Stimulated activated CD8-positive, alpha-beta memory T cell treated with anti-CD3 and anti-CD28 coated beads, Interleukin-7, amount 100 ng/mL, for 4 hours (primary cell): ENCODE data around the gene IPCEF1.
"Not testable (repeated sequence)": the region's sequence is repeated elsewhere in the genome, so short reads cannot be mapped to it uniquely, and the experiment has no call there.

Source experiments
- DNase-seq, 2 donors: peaks; one replicate each; pipeline ENCODE4 v3.0.0-alpha.2; 2020; ENCODE audit warnings: low read depth in 2 of 2

IPCEF1 gene

DNA sequence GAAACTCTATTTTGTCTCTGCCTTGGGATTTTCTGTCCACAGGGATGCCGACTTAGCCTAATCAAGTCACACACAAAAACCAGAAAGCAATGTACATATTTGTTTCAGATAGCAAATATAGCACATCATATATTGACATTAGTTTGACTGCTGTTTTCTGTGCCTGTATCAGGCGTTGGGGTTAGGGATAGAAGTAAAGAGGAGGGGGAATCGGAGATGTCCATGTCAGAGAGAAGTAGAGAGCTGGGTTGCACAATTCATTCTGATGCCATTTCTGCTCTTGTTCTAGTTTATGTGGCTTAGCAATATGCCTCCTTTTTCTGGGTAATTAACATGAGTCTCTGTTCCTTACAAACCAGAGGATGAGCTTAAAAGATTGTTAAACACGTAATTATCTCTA, 14.7 kb upstream of the IPCEF1 start:
- no peak for DNase-seq

DNA sequence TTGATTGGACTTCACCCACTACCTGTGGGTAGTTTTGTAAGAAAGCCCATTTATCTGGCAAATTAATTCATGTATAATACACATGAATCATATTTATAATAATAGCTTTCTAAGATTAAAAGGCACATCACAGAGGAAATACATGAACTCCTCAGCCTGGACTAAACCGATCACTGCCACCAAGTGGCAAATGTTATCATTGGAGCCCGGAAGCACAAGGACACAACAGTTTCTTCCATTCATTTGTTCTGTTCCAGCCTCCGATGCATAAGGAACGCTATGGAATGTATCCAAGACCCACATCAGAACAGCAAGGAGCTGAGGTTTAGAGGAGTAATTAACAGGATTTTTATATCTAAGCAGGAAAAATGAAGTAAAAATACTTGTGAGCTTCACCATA, 13.9 kb upstream of the IPCEF1 start:
- DNase-seq, result no peak

GRCh38 chr6:154367839-154368695, 11.5 kb upstream of the IPCEF1 start:
- no peak for DNase-seq

DNA sequence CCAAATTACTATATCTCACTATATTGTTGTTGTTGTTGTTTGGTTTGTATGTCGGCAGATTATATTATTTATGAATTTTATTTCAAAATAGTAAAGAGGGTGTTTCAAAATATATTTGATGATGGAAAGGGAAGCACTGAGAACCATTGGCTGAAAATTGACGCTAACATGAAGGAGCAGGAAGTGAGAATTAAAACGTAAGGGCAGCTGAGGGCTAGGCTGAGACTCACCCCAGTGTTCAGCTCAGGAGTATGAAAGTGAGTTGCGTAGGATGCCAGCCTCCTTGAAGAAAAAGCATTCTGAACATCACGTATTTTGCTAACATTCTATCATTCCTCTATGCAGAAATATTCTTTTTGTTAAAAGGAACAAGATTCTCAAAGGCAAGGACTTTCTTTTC, 10.7 kb upstream of the IPCEF1 start:
- DNase-seq, result no peak

GRCh38 chr6:154363821-154364220, 7.2 kb upstream of the IPCEF1 start:
- DNase-seq, result no peak

GRCh38 chr6:154361476-154361875, 4.9 kb upstream of the IPCEF1 start:
- DNase-seq, result no peak

DNA sequence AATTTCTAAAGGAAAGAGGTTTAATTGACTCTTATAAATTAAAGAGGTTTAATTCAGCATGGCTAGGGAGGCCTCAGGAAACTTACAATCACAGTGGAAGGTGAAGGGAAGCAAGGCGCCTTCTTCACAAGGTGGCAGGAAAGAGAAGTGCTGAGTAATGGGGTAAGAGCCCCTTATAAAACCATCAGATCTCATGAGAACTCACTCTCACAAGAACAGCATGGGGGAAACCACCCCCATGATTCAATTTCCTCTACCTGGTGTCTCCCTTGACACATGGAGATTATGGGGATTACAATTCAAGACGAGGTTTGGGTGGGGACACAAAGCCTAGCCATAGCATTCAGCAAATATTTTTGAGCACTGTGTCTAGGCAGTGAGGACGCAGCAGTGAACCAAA, 3.9 kb upstream of the IPCEF1 start:
- DNase-seq, result no peak

DNA sequence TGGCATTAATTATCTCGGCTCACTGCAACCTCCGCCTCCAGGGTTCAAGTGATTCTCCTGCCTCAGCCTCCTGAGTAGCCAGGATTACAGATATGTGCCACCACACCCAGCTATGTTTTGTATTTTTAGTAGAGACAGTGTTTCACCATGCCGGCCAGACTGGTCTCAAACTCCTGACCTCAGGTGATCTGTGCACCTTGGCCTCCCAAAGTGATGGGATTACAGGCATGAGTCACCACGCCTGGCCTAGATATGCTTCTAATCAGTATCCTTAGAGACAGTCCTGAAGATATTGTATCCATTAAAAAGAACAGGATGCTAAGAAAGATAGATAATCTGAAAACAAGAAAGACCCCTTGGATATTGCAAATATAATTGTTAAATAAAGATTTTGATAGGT, 3.1 kb upstream of the IPCEF1 start:
- DNase-seq, result no peak

- no peak for DNase-seq
Observed at GRCh38 chr6:154359161-154359574, 2.6 kb upstream of the IPCEF1 start.

DNA sequence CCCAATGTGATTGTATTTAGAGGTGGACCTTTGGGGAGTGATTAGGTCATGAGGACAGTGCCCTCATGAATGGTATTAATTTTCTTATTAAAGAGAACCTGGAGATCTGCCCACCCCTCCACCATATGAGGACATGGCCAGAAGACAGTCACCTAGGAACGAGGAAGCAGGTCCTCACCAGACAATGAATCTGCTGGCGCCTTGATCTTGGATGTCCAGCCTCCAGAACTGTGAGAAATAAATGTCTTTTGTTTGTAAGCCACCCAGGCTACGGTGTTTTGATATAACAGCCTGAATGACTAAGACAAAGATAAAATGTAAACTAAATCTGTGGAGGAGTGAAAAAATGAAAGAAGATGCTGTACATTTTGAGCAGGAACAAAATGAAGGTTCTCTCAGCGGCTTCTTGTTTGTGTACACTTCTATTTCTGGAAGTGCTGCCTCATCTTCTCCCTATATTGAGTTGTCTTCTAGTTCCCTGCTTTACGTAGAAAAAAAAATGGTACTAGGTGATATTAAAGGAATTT, 1.5 kb upstream of the IPCEF1 start:
- DNase-seq, result no peak

DNA sequence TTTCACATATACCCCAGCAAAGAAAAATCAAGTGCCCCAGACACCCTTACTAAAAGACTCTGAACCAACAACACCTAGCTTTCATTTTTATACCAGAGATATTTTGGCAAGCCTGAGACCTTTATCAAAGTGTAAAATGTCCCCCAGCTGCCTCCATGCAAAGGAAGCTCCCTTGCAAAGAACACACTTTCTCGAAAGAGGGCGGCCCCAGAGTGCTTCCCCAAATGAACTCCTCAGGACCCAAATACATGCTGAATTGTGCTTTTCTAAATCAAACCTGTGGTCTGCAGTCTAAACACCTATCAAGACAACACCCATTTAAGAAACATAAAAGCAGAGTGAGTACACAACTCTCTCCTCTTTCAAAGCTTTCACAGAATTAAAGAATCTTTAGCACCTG, 490 bp downstream of the IPCEF1 start:
- DNase-seq, result no peak

DNA sequence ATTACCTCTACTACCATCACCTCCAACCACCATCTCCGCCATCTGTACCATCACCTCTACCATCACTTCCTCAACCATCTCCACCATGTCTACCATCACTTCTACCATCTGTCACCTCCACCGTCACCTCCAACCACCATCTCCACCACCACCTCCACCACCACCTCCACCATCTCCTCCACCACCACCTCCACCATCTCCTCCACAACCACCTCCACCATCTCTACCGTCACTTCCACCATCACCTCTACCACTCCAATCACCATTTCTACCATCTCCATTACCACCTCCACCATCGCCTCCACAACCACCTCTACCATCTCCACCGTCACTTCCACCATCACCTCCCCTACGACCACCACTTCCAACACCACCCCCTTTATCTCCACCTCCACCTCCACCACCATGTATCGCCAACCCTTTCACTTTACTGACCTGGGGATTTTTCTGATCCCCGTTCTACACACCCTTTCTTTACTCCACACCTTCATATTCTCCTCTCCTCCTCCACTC, 2.3 kb downstream of the IPCEF1 start:
- no peak for DNase-seq

DNA sequence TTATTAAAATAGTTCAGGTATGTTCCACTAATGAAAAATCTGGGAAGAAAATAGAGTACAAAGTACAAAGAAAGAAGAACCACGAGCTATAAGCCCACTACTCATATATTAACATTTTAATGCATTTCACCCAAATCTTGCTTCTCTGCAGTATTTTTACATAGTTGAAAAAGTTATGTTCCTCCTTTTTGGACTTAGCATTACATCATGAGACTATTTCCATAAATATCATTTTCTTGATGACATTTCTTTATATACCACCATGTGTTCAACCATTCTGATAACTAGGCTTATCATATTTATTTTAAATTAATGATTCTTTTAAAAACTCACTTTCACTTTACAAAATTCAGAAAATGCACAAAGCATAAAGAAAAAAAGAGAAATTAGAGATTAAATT, 3.0 kb downstream of the IPCEF1 start:
- DNase-seq, result no peak

DNA sequence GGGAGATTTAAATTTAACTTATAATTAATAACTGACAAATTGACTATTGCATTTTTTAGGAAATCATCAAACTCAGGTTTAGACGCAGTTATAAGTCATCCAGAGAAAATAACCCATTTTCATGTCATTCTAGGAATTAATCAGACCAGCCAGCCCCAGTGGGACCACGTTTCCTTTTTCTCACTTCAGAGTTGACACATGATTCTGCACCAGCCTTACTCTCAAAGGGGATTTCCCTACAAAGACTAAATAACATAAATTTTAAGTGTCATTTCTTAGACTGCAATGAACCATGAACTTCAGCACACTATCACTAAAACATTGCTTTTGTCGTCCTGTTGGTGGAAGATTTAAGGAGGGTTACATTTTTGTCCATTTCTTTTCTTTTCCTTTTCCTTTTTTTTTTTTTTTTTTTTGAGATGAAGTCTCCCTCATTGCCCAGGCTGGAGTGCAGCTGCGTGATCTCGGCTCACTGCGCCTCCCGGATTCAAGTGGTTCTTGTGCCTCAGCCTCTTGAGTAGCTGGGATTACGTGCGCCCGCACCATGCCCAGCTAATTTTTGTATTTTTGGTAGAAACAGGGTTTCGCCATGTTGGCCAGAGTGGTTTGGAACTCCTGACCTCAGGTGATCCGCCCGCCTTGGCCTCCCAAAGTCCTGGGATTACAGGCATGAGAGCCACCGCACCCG, 3.6 kb downstream of the IPCEF1 start:
- no peak for DNase-seq

GRCh38 chr6:154350293-154350692, 6.3 kb downstream of the IPCEF1 start:
- no peak for DNase-seq

- DNase-seq, result no peak
Observed at GRCh38 chr6:154347981-154348380, 8.6 kb downstream of the IPCEF1 start.

GRCh38 chr6:154345811-154346210, 10.8 kb downstream of the IPCEF1 start:
- DNase-seq, result no peak

DNA sequence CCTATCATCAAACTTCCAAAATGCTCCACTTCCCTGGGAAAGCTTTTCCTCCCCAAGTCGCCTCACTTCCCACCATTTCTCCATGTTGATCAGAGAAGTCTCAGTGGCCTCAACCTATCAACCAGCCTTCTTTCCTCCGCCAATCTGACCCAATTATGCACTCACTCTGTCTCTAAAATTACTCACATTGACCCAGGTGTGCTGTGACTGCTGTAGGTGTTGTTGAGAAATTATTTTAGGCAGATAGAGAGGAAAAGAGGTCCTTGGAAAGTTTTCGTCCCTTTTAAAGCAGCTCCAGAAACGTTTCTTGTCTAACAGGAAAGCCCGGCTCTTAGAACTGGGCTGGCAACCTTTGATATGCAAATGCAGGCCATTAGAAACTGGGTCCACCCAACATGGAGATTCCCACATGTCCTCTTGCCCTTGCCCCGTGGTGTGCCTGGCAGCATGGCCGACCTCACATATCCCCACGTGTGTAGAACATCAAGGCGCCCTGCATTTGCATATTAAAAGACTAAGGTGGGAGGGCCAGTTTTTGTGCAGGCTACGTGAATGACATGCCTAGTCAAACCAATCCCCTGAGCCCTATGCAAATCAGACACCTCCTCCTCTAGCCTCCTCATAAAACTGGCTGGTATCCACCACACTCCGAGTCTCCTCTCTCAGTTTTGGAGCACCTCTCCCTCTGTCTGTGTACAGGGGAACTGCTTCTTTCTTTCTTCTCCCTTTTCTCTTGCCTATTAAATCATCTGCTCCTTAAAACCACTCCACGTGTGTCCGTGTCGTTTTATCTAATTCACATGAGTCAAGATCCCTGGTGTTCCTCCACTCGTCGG, 12.9 kb downstream of the IPCEF1 start:
- no peak for DNase-seq

- no peak for DNase-seq
Observed at GRCh38 chr6:154341871-154342270, 14.7 kb downstream of the IPCEF1 start.

DNA sequence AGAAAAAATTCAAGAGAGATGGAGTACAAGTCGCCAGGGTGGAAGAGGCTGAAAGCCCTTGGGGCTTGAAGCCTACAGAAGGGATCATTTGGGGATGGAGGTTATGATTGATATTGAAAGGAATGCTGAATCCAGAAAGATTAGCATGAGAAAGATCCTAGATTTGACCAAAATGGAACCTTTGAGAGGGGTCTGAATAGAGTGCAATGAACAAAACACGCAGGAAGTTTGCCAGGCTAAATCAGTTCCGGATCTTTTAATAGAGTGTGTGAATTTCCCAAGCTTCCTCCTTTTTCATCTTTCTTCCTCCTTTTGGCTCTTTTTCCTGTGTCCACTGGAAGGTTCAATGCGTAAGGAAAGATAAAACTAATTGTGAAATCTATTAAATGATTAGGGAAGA, 15.3 kb downstream of the IPCEF1 start:
- DNase-seq, result no peak

GRCh38 chr6:154337406-154338005, 19.1 kb downstream of the IPCEF1 start:
- DNase-seq, result no peak

- DNase-seq, result not testable (repeated sequence)
Observed at GRCh38 chr6:154334147-154334546, 22.5 kb downstream of the IPCEF1 start.
